ENCODE measurements around the gene OR1A1.

The OR1A1 gene

GRCh38 chr17:3256575-3256974, 49.1 kb downstream of the OR1A1 start:
- H3K9me3 ChIP-seq (ENCODE audit: control insufficient read depth, insufficient read depth, low read length) = no peaks in the 10 kb centered on the region
- no peaks in the 10 kb centered on the region for H3K4me1 ChIP-seq (ENCODE audit: insufficient read depth, low read length)
- no peaks in the 10 kb centered on the region for H3K36me3 ChIP-seq (ENCODE audit: insufficient read depth, low read length)
- no peak overlapping the region for H3K9ac ChIP-seq (ENCODE audit: low read depth, low read length)

GRCh38 chr17:3260163-3260562, 52.7 kb downstream of the OR1A1 start:
- Histone ChIP-seq H3K9ac (ENCODE audit: low read depth, low read length) (no peak overlapping the region), H3K36me3 (ENCODE audit: insufficient read depth, low read length) (no peaks in the 10 kb centered on the region), H3K9me3 (ENCODE audit: control insufficient read depth, insufficient read depth, low read length) (no peaks in the 10 kb centered on the region)

GRCh38 chr17:3260600-3260999, 53.1 kb downstream of the OR1A1 start:
- Histone ChIP-seq H3K9me3 (ENCODE audit: control insufficient read depth, insufficient read depth, low read length) (no peaks in the 10 kb centered on the region), H3K9ac (ENCODE audit: low read depth, low read length) (no peak overlapping the region), H3K36me3 (ENCODE audit: insufficient read depth, low read length) (no peaks in the 10 kb centered on the region), H3K4me1 (ENCODE audit: insufficient read depth, low read length) (no peaks in the 10 kb centered on the region)

More at GRCh38 chr17:3260163-3260562, 52.7 kb downstream of the OR1A1 start:
- H3K4me1 ChIP-seq (ENCODE audit: insufficient read depth, low read length) = no peaks in the 10 kb centered on the region

All from ES-I3 (cell line).